OCI-LY1 (cell line): ENCODE results near the gene KIF13A.
"Not testable (repeated sequence)": the region's sequence is repeated elsewhere in the genome, so short reads cannot be mapped to it uniquely, and the experiment has no call there.

Experiments used
- H2AFZ ChIP-seq: fragments of 200-600 bp; sonication (generic), shearing (Covaris generic); 2 replicates; pipeline ENCODE4 v1.6.0; 2014; ENCODE audit warnings: antibody characterized with exemption, mild to moderate bottlenecking, low read length
- H3F3A ChIP-seq: fragments of 200-600 bp; sonication (generic), shearing (Covaris generic); 2 replicates; pipeline ENCODE4 v1.6.0; 2014; ENCODE audit warnings: mild to moderate bottlenecking, antibody characterized with exemption, low read length, moderate library complexity; ENCODE audit not compliant: insufficient read depth
- H3K27ac ChIP-seq: fragments of 200-600 bp; sonication (generic); 2 replicates; pipeline ENCODE4 v1.5.1; 2014; ENCODE audit warnings: low read length, mixed run types, mild to moderate bottlenecking, low read depth; ENCODE audit not compliant: poor library complexity, severe bottlenecking
- H3K27me3 ChIP-seq: fragments of 200-600 bp; sonication (generic); 2 replicates; pipeline ENCODE4 v1.6.0; 2014; ENCODE audit warnings: antibody characterized with exemption, mild to moderate bottlenecking, low read length, moderate library complexity; ENCODE audit not compliant: insufficient read depth
- H3K36me3 ChIP-seq: fragments of 200-600 bp; sonication (generic); 2 replicates; pipeline ENCODE4 v1.6.1; 2014; ENCODE audit warnings: mild to moderate bottlenecking, antibody characterized with exemption, low read length, moderate library complexity, mixed read lengths; ENCODE audit not compliant: insufficient read depth
- H3K4me1 ChIP-seq: fragments of 200-600 bp; sonication (generic); 2 replicates; pipeline ENCODE4 v1.5.1; 2014; ENCODE audit warnings: mild to moderate bottlenecking, low read length, moderate library complexity; ENCODE audit not compliant: insufficient read depth, severe bottlenecking
- H3K4me2 ChIP-seq: fragments of 200-600 bp; sonication (generic), shearing (Covaris generic); 2 replicates; pipeline ENCODE4 v1.6.1; 2014; ENCODE audit warnings: low read length
- H3K4me3 ChIP-seq: fragments of 200-600 bp; sonication (generic); 2 replicates; pipeline ENCODE4 v1.5.1; 2014; ENCODE audit warnings: low read length, low read depth, mild to moderate bottlenecking, mixed read lengths; ENCODE audit not compliant: poor library complexity, severe bottlenecking
- H3K79me2 ChIP-seq: fragments of 200-600 bp; shearing (Covaris generic); 2 replicates; pipeline ENCODE4 v1.6.1; 2016; ENCODE audit warnings: mixed run types, low read length, mixed read lengths; ENCODE audit not compliant: insufficient read depth
- H3K9ac ChIP-seq: fragments of 200-600 bp; sonication (generic), shearing (Covaris generic); 2 replicates; pipeline ENCODE4 v1.6.1; 2014; ENCODE audit warnings: mild to moderate bottlenecking, low read length, mixed read lengths
- H3K9me2 ChIP-seq: fragments of 200-600 bp; sonication (generic), shearing (Covaris generic); 2 replicates; pipeline ENCODE4 v1.6.1; 2014; ENCODE audit warnings: low read depth, mild to moderate bottlenecking, low read length, mixed read lengths
- H3K9me3 ChIP-seq: fragments of 200-600 bp; shearing (Covaris generic); 2 replicates; pipeline ENCODE4 v1.6.1; 2014; ENCODE audit warnings: low read length, mixed read lengths
- H4K20me1 ChIP-seq: fragments of 200-600 bp; sonication (generic), shearing (Covaris generic); 2 replicates; pipeline ENCODE4 v1.6.0; 2016; ENCODE audit warnings: mild to moderate bottlenecking, low read length; ENCODE audit not compliant: insufficient read depth
- CTCF ChIP-seq: fragments of 200-600 bp; sonication (generic), shearing (Covaris generic); IDR thresholded peaks from 2 replicates; pipeline ENCODE4 v1.5.1; 2017; ENCODE audit warnings: mild to moderate bottlenecking, antibody characterized with exemption, low read length, moderate library complexity, mixed read lengths
- EZH2 ChIP-seq: fragments of 200-600 bp; sonication (generic), shearing (Covaris generic); IDR thresholded peaks from 2 replicates; pipeline ENCODE4 v1.8.0; 2017; ENCODE audit warnings: borderline replicate concordance, mixed run types, mild to moderate bottlenecking, antibody characterized with exemption, low read length, moderate library complexity, mixed read lengths

Gene KIF13A

GRCh38 chr6:17917837-17918763 is 69.3 kb downstream of the KIF13A start:
- Histone ChIP-seq H3K79me2 (no peaks in the 10 kb centered on the region), H3K36me3 (no peaks in the 10 kb centered on the region), H3K27ac (no peak overlapping the region), H3K9me3 (no peaks in the 10 kb centered on the region), H2AFZ (no peak overlapping the region), H3K9ac (no peak overlapping the region), H3K9me2 (no peaks in the 10 kb centered on the region), H3F3A (no peaks in the 10 kb centered on the region), H3K4me1 (no peaks in the 10 kb centered on the region), H3K4me2 (no peak overlapping the region), H3K4me3 (no peak overlapping the region), H3K27me3 (no peaks in the 10 kb centered on the region), H4K20me1 (no peaks in the 10 kb centered on the region)
- TF ChIP-seq EZH2 (no peak), CTCF (no peak)

GRCh38 chr6:17914651-17915050 is 72.8 kb downstream of the KIF13A start:
- H3K27ac ChIP-seq, result no peak overlapping the region
- no peak overlapping the region for H3K4me2 ChIP-seq
- TF ChIP-seq CTCF (no peak), EZH2 (no peak)
- H3K27me3 ChIP-seq, result no peaks in the 10 kb centered on the region
- no peak overlapping the region for H2AFZ ChIP-seq
- H3K36me3 ChIP-seq, result no peaks in the 10 kb centered on the region
- H3F3A ChIP-seq, result no peaks in the 10 kb centered on the region
- H3K9ac ChIP-seq, result no peak overlapping the region
- H3K9me2 ChIP-seq, result no peaks in the 10 kb centered on the region
- no peak overlapping the region for H3K4me3 ChIP-seq
- no peaks in the 10 kb centered on the region for H3K9me3 ChIP-seq
- H4K20me1 ChIP-seq, result no peaks in the 10 kb centered on the region
- no peaks in the 10 kb centered on the region for H3K79me2 ChIP-seq
- no peaks in the 10 kb centered on the region for H3K4me1 ChIP-seq

GRCh38 chr6:17912521-17912920 is 74.9 kb downstream of the KIF13A start:
- Histone ChIP-seq H3K27me3 (no peaks in the 10 kb centered on the region), H3K36me3 (no peaks in the 10 kb centered on the region), H2AFZ (no peak overlapping the region), H3K4me1 (no peaks in the 10 kb centered on the region), H3K4me3 (no peak overlapping the region), H3K79me2 (no peaks in the 10 kb centered on the region), H3K27ac (no peak overlapping the region), H3K9me3 (no peaks in the 10 kb centered on the region), H3F3A (no peaks in the 10 kb centered on the region), H3K9ac (no peak overlapping the region), H3K4me2 (no peak overlapping the region), H3K9me2 (no peaks in the 10 kb centered on the region), H4K20me1 (no peaks in the 10 kb centered on the region)
- TF ChIP-seq EZH2 (no peak), CTCF (no peak)

GRCh38 chr6:17911656-17912055 is 75.8 kb downstream of the KIF13A start:
- not testable (repeated sequence) for H3F3A ChIP-seq, H3K9ac ChIP-seq, H3K4me1 ChIP-seq, H2AFZ ChIP-seq, H3K27me3 ChIP-seq, H3K9me2 ChIP-seq, H3K27ac ChIP-seq, H3K4me2 ChIP-seq, H3K79me2 ChIP-seq, H3K4me3 ChIP-seq, H3K36me3 ChIP-seq, H3K9me3 ChIP-seq, H4K20me1 ChIP-seq
